HG03378 (cell line): ENCODE results near the gene CRNN.

Experiments used
- ATAC-seq: cut with Tn5 transposase; IDR thresholded peaks from one replicate; pipeline ENCODE4 v1.9.1; 2021; ENCODE audit warnings: mild to moderate bottlenecking, moderate library complexity; ENCODE audit not compliant: unreplicated experiment

CRNN gene

GRCh38 chr1:152426731-152427130 is 12.7 kb upstream of the CRNN start:
- ATAC-seq: no peak

GRCh38 chr1:152419917-152420316 is 5.9 kb upstream of the CRNN start:
- no peak for ATAC-seq

GRCh38 chr1:152415454-152416227 is 1.6 kb upstream of the CRNN start:
- no peak for ATAC-seq

GRCh38 chr1:152412756-152413155 is 1.3 kb downstream of the CRNN start:
- ATAC-seq: no peak

- no peak for ATAC-seq
These were observed 2.9 kb downstream of the CRNN start for GRCh38 chr1:152411134-152411533.

GRCh38 chr1:152410599-152410998 is 3.5 kb downstream of the CRNN start:
- no peak for ATAC-seq

GRCh38 chr1:152410028-152410427 is 4.0 kb downstream of the CRNN start:
- ATAC-seq: no peak

- no peak for ATAC-seq
These were observed 5.4 kb downstream of the CRNN start for GRCh38 chr1:152408664-152409063.

- ATAC-seq: no peak
These were observed 15.0 kb downstream of the CRNN start for GRCh38 chr1:152398812-152399698.

- no peak for ATAC-seq
These were observed 16.6 kb downstream of the CRNN start for GRCh38 chr1:152397474-152397873.

- no peak for ATAC-seq
These were observed 19.9 kb downstream of the CRNN start for GRCh38 chr1:152394151-152394550.

GRCh38 chr1:152392909-152393308 is 21.2 kb downstream of the CRNN start:
- no peak for ATAC-seq

GRCh38 chr1:152388889-152389288 is 25.2 kb downstream of the CRNN start:
- ATAC-seq: no peak

- ATAC-seq: no peak
These were observed 27.1 kb downstream of the CRNN start for GRCh38 chr1:152386940-152387339.

- no peak for ATAC-seq
These were observed 33.1 kb downstream of the CRNN start for GRCh38 chr1:152380932-152381331.

- no peak for ATAC-seq
These were observed 39.6 kb downstream of the CRNN start for GRCh38 chr1:152374451-152374850.

- ATAC-seq: no peak
These were observed 41.4 kb downstream of the CRNN start for GRCh38 chr1:152372672-152373071.

GRCh38 chr1:152367436-152367835 is 46.6 kb downstream of the CRNN start:
- ATAC-seq: no peak

- ATAC-seq: no peak
These were observed 54.2 kb downstream of the CRNN start, which contains the start of gene FLG2 for GRCh38 chr1:152359906-152360305. Gene FLG2 (minus strand): TSS chr1:152360006. CDS start chr1:152358884, 1,122 bp downstream.
